Nephron (organoid): ENCODE results near the gene SFRP4.

Experiments used
- H3K27ac Mint-ChIP-seq, 3 experiments: 2 replicates each; pipeline ENCODE4 v1.8.0; 2020; ENCODE audit warnings: mixed read lengths in 3 of 3, mild to moderate bottlenecking in 2 of 3, moderate library complexity in 1 of 3
- H3K27me3 Mint-ChIP-seq: 2 replicates; pipeline ENCODE4 v1.8.0; 2021; ENCODE audit warnings: low read depth, mild to moderate bottlenecking, moderate library complexity, mixed read lengths
- H3K36me3 Mint-ChIP-seq: 2 replicates; pipeline ENCODE4 v1.8.0; 2020; ENCODE audit warnings: low read depth, mixed read lengths
- H3K4me1 Mint-ChIP-seq: 2 replicates; pipeline ENCODE4 v1.8.0; 2020; ENCODE audit warnings: mixed read lengths
- H3K4me3 Mint-ChIP-seq, 3 experiments: 2 replicates each; pipeline ENCODE4 v1.8.0; 2020; ENCODE audit warnings: mild to moderate bottlenecking in 3 of 3, mixed read lengths in 3 of 3, moderate library complexity in 2 of 3
- H3K9me3 Mint-ChIP-seq: 2 replicates; pipeline ENCODE4 v1.8.0; 2020; ENCODE audit warnings: mixed read lengths
- CTCF ChIP-seq, 3 experiments: fragments of 200-600 bp; sonication (generic); IDR thresholded peaks; one replicate each; pipeline ENCODE4 v1.5.0; 2021; ENCODE audit warnings: antibody characterized with exemption in 3 of 3; ENCODE audit not compliant: unreplicated experiment in 3 of 3

SFRP4 gene

GRCh38 chr7:37923996-37924395 is 7.4 kb upstream of the SFRP4 start:
- peak overlapping the region in 2 of 3 experiments; percentile 50 to 87 for H3K27ac Mint-ChIP-seq
- peaks cover 21% of the 10 kb centered on the region for H3K27me3 Mint-ChIP-seq
- H3K4me1 Mint-ChIP-seq, result peaks cover 28% of the 10 kb centered on the region
- no peak overlapping the region for H3K4me3 Mint-ChIP-seq
- TF ChIP-seq CTCF (IDR thresholded peaks at IDR 0.05; ENCODE audit: unreplicated experiment in 3 of 3), result no peak
- H3K9me3 Mint-ChIP-seq, result peaks cover 8% of the 10 kb centered on the region
- no peaks in the 10 kb centered on the region for H3K36me3 Mint-ChIP-seq

GRCh38 chr7:37921876-37922275 is 5.3 kb upstream of the SFRP4 start:
- Mint-ChIP-seq H3K27me3 (peaks cover 37% of the 10 kb centered on the region), H3K9me3 (peaks cover 8% of the 10 kb centered on the region), H3K27ac (peak overlapping the region in 2 of 3 experiments; percentile 12 to 31), H3K36me3 (no peaks in the 10 kb centered on the region), H3K4me1 (peaks cover 37% of the 10 kb centered on the region), H3K4me3 (peak overlapping the region; percentile 72 to 83 (median 79))
- no peak for TF ChIP-seq CTCF (IDR thresholded peaks at IDR 0.05; ENCODE audit: unreplicated experiment in 3 of 3)

GRCh38 chr7:37920849-37921805 is 4.5 kb upstream of the SFRP4 start:
- peaks cover 7% of the 10 kb centered on the region for H3K9me3 Mint-ChIP-seq
- no peaks in the 10 kb centered on the region for H3K36me3 Mint-ChIP-seq
- no peak for TF ChIP-seq CTCF (IDR thresholded peaks at IDR 0.05; ENCODE audit: unreplicated experiment in 3 of 3)
- peak overlapping the region; percentile 71 to 83 (median 81) for H3K27ac Mint-ChIP-seq
- H3K4me1 Mint-ChIP-seq, result peaks cover 38% of the 10 kb centered on the region
- H3K4me3 Mint-ChIP-seq, result peak overlapping the region; percentile 86 to 91 (median 89)
- peaks cover 40% of the 10 kb centered on the region for H3K27me3 Mint-ChIP-seq

GRCh38 chr7:37920305-37920848 is 3.8 kb upstream of the SFRP4 start, which contains the start of gene EPDR1:
Gene EPDR1, plus strand, starts transcription at chr7:37920640. Its CDS starts 300 bp downstream, at chr7:37920940.
- peak in 2 of 3 experiments; percentile 22 to 28 for TF ChIP-seq CTCF (IDR thresholded peaks at IDR 0.05; ENCODE audit: unreplicated experiment in 3 of 3)
- Mint-ChIP-seq H3K4me3 (peak within 1 kb of the TSS; percentile 86 to 91 (median 89)), H3K36me3 (no peaks in the 10 kb centered on the region), H3K27ac (peak within 1 kb of the TSS; percentile 71 to 83 (median 81)), H3K27me3 (peaks cover 43% of the 10 kb centered on the region), H3K9me3 (peaks cover 5% of the 10 kb centered on the region), H3K4me1 (peaks cover 38% of the 10 kb centered on the region)

GRCh38 chr7:37918526-37918925 is 1.9 kb upstream of the SFRP4 start:
- Mint-ChIP-seq H3K9me3 (peaks cover 2% of the 10 kb centered on the region), H3K4me3 (peak overlapping the region in 1 of 3 experiments; percentile 91), H3K4me1 (peaks cover 43% of the 10 kb centered on the region), H3K36me3 (no peaks in the 10 kb centered on the region), H3K27me3 (peaks cover 43% of the 10 kb centered on the region), H3K27ac (no peak overlapping the region)
- no peak for TF ChIP-seq CTCF (IDR thresholded peaks at IDR 0.05; ENCODE audit: unreplicated experiment in 3 of 3)
